ENCODE results near the gene TMC4.
"Not testable (repeated sequence)": the region's sequence is repeated elsewhere in the genome, so short reads cannot be mapped to it uniquely, and the experiment has no call there.

TMC4 gene

DNA sequence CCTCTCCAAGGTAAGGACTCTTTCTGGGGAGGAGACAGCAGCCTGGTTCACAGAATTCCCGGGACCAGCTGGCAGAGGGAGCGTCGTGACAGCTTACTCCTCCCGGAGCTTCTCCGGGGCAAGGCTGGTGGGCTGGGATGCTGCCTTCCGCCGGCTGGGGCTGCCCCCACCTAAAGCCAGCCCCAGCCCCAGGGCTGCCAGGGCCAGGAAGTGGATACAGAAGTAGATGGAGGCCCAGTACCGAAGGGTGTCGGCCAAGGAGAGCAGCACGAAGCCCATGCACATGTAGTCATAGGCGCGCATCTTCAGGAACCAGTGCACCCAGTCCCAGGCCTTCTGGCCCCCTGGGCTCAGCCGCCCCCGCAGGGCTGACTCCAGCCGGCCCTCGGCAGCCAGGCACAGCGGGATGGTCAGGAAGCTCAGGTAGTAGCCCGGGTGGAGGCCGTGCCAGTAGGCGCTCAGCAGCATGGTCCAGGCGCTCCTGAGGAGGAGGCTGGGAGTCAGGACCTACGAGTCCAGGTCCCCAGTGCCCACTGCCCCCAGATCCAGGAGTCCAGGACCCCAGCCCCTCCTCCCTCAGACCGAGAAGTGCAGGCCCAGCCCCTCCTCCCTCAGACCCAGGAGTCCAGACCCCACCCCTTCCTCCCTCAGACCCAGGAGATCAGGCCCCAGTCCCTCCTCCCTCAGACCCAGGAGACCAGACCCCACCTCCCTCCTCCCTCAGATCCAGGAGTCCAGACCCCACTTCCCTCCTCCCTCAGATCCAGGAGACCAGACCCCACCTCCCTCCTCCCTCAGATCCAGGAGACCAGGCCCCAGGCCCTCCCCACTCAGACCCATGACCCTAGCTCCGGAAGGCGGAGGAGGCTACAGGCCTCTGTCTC, 1.2 kb upstream of the TMC4 start:
- H3K4me3 ChIP-seq: no peak overlapping the region
- H3K9me3 ChIP-seq (ENCODE audit: low read depth, low read length): no peaks in the 10 kb centered on the region
- H3K27ac ChIP-seq: no peak overlapping the region
- DNase-seq (ENCODE audit: low read depth, low spot score): no peak
- no peak overlapping the region for H3K9ac ChIP-seq (ENCODE audit: insufficient read length)
- TF ChIP-seq FOXP2 (optimal IDR thresholded peaks at IDR 0.05; ENCODE audit: control extremely low read depth, extremely low read length, insufficient read depth) (no peak), EZH2 (IDR thresholded peaks at IDR 0.05) (no peak), POLR2AphosphoS5 (IDR thresholded peaks at IDR 0.05; ENCODE audit: borderline replicate concordance, low read depth, low read length) (no peak)
- peaks cover 3% of the 10 kb centered on the region; the same call in 1 of the 2 replicates for H3K36me3 ChIP-seq (ENCODE audit: insufficient read depth, low read length)

DNA sequence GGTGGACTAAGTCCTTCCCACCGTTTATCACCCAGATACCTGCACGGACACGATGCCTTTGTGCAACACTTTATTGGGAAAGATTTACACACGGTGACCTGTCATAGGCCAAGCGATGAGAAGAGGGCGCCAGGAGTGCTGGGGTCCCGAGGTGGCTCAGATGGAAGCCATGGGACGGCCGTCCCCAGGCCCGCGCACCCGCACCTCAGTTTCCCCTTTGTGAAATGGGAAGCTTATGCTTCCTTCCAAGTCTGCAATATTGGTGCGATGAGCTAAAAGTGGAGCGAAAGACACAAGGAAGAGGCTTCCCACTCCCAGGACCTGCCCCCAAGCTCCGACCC, 369 bp upstream of the TMC4 start:
- DNase-seq (ENCODE audit: low read depth, low spot score): no peak
- peaks cover under 1% of the 10 kb centered on the region; the same call in 1 of the 2 replicates for H3K36me3 ChIP-seq (ENCODE audit: insufficient read depth, low read length)
- H3K27ac ChIP-seq: no peak overlapping the region
- no peak for TF ChIP-seq FOXP2 (optimal IDR thresholded peaks at IDR 0.05; ENCODE audit: control extremely low read depth, extremely low read length, insufficient read depth)
- TF ChIP-seq EZH2 (IDR thresholded peaks at IDR 0.05): no peak
- no peak for TF ChIP-seq POLR2AphosphoS5 (IDR thresholded peaks at IDR 0.05; ENCODE audit: borderline replicate concordance, low read depth, low read length)
- no peak overlapping the region for H3K4me3 ChIP-seq
- H3K9ac ChIP-seq (ENCODE audit: insufficient read length): no peak overlapping the region
- no peaks in the 10 kb centered on the region for H3K9me3 ChIP-seq (ENCODE audit: low read depth, low read length)

DNA sequence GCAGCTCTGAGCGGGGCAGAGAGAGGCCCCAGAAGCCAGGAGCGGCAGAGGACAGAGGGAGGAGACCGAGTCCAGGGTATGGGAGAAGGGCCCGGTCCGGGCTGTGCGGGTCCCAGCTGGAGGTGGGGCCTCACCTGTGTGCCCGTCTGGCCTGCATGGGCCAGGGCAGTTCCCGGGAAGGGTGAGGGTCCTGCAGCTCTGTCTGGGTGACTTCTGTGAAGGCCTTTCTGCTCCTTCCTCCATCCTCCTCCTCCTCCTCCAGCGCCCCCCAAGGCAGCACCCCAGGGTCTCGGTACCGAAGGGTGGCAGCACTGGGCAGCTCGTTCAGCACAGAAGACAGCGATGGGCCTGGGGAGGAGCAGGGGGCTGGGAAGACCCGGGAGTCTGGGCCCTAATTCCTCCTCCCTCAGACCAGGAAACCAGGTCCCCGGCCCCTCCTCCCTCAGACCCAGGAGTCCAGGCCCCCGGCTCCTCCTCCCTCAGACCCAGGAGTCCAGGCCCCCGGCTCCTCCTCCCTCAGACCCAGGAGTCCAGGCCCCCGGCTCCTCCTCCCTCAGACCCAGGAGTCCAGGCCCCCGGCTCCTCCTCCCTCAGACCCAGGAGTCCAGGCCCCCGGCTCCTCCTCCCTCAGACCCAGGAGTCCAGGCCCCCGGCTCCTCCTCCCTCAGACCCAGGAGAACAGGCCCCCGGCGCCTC, 1.1 kb downstream of the TMC4 start:
- not testable (repeated sequence) for H3K27ac ChIP-seq; DNase-seq (ENCODE audit: low read depth, low spot score); H3K4me3 ChIP-seq; H3K9me3 ChIP-seq (ENCODE audit: low read depth, low read length); H3K9ac ChIP-seq (ENCODE audit: insufficient read length); H3K36me3 ChIP-seq (ENCODE audit: insufficient read depth, low read length)

DNA sequence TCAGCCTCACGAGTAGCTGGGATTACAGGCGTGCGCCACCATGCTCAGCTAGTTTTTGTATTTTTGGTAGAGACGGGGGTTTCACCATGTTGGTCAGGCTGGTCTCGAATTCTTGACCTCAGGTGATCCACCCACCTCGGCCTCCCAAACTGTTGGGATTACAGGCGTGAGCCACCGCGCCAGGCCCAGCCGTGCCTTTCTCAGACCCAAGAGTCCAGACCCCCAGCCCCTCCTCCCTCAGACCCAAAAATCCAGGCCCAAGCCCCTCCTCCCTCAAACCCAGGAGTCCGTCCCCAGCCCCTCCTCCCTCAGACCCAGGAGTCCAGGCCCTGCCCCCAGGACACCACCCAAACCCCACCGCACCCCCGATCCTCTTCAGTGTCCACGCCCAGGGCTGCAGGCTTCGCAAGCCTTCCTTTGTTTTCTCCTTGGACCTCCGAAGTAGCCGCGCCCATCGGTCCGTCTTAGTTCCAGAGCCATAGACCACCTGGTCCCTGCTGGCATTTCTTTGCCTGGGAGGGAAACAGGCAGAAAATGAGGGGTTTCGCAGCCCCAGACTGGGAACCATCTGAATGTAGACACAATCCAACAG, 3.7 kb downstream of the TMC4 start:
- H3K36me3 ChIP-seq (ENCODE audit: insufficient read depth, low read length): no peaks in the 10 kb centered on the region
- H3K9ac ChIP-seq (ENCODE audit: insufficient read length): no peak overlapping the region
- no peaks in the 10 kb centered on the region for H3K9me3 ChIP-seq (ENCODE audit: low read depth, low read length)
- TF ChIP-seq FOXP2 (optimal IDR thresholded peaks at IDR 0.05; ENCODE audit: control extremely low read depth, extremely low read length, insufficient read depth) (no peak), EZH2 (IDR thresholded peaks at IDR 0.05) (no peak), POLR2AphosphoS5 (IDR thresholded peaks at IDR 0.05; ENCODE audit: borderline replicate concordance, low read depth, low read length) (no peak)
- no peak for DNase-seq (ENCODE audit: low read depth, low spot score)
- H3K27ac ChIP-seq: no peak overlapping the region
- no peak overlapping the region for H3K4me3 ChIP-seq

DNA sequence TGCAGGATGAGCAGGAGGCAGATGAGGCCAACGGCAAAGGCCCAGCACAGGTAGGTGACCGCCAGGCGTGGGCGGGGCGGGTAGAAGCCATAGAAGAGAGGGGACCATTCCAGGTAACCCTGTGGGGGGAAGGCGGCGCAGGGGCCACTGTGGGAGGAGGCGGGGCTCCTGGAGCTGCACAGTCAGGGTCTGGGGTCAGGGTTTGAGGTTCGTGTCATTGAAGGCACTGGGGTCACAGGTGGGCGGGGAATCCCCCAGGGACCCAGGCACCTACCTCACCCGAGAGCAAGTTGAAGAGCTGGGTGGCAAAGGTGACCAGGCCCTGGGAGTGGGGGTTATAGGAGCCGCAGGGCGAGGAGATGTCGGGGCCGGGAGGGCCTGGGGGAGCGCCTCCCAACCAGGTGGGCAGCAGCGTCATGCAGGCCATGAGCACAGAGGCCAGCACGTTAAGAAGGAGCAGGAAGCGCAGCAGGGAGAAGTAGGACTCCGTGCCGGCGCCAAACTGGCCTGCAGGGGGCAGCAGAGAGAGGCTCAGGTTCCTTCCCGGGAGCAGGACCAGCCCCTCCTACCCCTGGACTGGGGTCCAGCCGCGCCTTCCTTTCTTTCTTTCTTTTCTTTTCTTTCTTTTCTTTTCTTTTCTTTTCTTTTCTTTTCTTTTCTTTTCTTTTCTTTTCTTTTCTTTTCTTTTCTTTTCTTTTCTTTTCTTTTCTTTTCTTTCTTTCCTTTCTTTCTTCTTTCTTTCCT, 4.6 kb downstream of the TMC4 start:
- no peak for TF ChIP-seq FOXP2 (optimal IDR thresholded peaks at IDR 0.05; ENCODE audit: control extremely low read depth, extremely low read length, insufficient read depth)
- TF ChIP-seq EZH2 (IDR thresholded peaks at IDR 0.05): no peak
- no peak for TF ChIP-seq POLR2AphosphoS5 (IDR thresholded peaks at IDR 0.05; ENCODE audit: borderline replicate concordance, low read depth, low read length)
- DNase-seq (ENCODE audit: low read depth, low spot score): peak; percentile 26
- Histone ChIP-seq H3K36me3 (ENCODE audit: insufficient read depth, low read length) (no peaks in the 10 kb centered on the region), H3K9ac (ENCODE audit: insufficient read length) (no peak overlapping the region), H3K9me3 (ENCODE audit: low read depth, low read length) (no peaks in the 10 kb centered on the region), H3K27ac (no peak overlapping the region), H3K4me3 (no peak overlapping the region)

DNA sequence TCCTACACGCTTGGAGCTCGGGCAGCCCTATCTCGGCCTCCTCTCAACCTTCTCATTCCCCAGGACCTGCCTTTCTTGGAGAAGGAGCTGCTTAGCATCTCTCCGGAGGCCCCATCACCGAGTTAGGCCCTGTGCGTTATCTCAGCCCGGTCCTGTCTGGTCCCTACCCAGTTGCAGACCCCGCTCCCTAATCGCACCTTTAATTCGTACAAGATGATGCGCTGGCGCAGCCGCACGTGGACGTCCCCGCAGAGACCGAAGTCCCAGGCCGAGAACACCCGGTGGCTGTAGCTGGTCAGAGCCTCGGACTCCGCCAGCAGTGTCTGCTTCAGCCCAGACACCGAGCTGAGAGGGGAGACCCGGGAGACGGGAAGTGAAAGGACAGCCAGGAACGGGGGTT, 7.7 kb downstream of the TMC4 start:
- H3K9ac ChIP-seq (ENCODE audit: insufficient read length): no peak overlapping the region
- H3K4me3 ChIP-seq: no peak overlapping the region
- no peak for DNase-seq (ENCODE audit: low read depth, low spot score)
- no peaks in the 10 kb centered on the region for H3K9me3 ChIP-seq (ENCODE audit: low read depth, low read length)
- no peaks in the 10 kb centered on the region for H3K36me3 ChIP-seq (ENCODE audit: insufficient read depth, low read length)
- H3K27ac ChIP-seq: no peak overlapping the region
- TF ChIP-seq POLR2AphosphoS5 (IDR thresholded peaks at IDR 0.05; ENCODE audit: borderline replicate concordance, low read depth, low read length): no peak
- no peak for TF ChIP-seq FOXP2 (optimal IDR thresholded peaks at IDR 0.05; ENCODE audit: control extremely low read depth, extremely low read length, insufficient read depth)
- no peak for TF ChIP-seq EZH2 (IDR thresholded peaks at IDR 0.05)

DNA sequence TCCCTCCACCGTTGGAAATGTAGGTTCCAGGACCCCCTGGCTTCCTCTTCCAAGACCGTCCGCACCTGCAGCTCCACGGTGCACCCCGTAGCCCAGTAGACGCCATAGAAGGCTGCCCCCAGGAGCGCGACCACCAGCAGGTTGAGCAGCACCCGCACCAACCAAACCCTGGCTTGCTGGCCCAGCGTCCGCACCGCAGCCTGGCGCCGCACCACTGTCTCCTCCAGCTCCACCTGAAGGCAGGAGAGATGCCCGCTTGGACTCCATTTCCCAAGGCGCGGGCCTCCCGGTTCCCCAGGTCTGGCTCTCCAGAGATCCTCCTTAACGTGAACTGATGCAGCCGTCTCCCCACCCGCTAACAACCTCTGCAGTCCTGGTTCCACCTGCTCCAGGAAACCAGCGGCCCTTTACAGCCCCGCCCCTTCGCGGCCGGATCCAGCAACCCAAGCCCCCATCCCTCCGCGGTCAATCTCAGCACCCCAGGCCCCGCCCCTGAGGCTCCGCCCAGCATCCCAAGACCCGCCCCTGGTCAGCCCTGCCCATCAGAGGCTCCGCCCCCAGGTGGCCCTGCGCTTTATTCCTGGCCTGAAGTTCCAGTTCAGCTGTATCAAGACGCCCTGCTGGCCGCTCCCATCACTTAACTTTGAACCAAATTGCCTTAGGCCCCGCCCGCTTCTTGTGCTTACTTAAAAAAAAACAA, 8.4 kb downstream of the TMC4 start:
- H3K4me3 ChIP-seq: no peak overlapping the region

More for the DNA sequence above, 8.4 kb downstream of the TMC4 start:
- DNase-seq (ENCODE audit: low read depth, low spot score): no peak
- Histone ChIP-seq H3K36me3 (ENCODE audit: insufficient read depth, low read length) (no peaks in the 10 kb centered on the region), H3K9me3 (ENCODE audit: low read depth, low read length) (no peaks in the 10 kb centered on the region), H3K9ac (ENCODE audit: insufficient read length) (no peak overlapping the region), H3K27ac (no peak overlapping the region)
- TF ChIP-seq EZH2 (IDR thresholded peaks at IDR 0.05) (no peak), FOXP2 (optimal IDR thresholded peaks at IDR 0.05; ENCODE audit: control extremely low read depth, extremely low read length, insufficient read depth) (no peak), POLR2AphosphoS5 (IDR thresholded peaks at IDR 0.05; ENCODE audit: borderline replicate concordance, low read depth, low read length) (no peak)

Measured in SK-N-MC (cell line).